Esophagus (tissue), 2 donors: ENCODE measurements around the gene ERCC3. TPM values are rescaled to one million over a fixed set of nuclear protein-coding genes. Genes with fewer than 3 reads are reported as not detected.

Source experiments
- H3K27ac ChIP-seq, 2 donors: one replicate each; pipeline ENCODE4 v1.5.1; 2013; ENCODE audit warnings: low read depth in 2 of 2, mild to moderate bottlenecking in 2 of 2, inconsistent platforms in 1 of 2, low read length in 1 of 2, moderate library complexity in 1 of 2
- H3K27me3 ChIP-seq, 2 donors: one replicate each; pipeline ENCODE4 v1.6.1; 2013; ENCODE audit warnings: low read length in 2 of 2, control low read depth in 1 of 2, mild to moderate bottlenecking in 1 of 2; ENCODE audit not compliant: insufficient read depth in 2 of 2, control insufficient read depth in 1 of 2
- H3K36me3 ChIP-seq, 2 donors: one replicate each; pipeline ENCODE4 v1.6.1; 2013; ENCODE audit warnings: low read length in 1 of 2; ENCODE audit not compliant: control insufficient read depth in 2 of 2, insufficient read depth in 2 of 2
- H3K4me1 ChIP-seq, 2 donors: one replicate each; pipeline ENCODE4 v1.6.1; 2013; ENCODE audit warnings: low read length in 1 of 2; ENCODE audit not compliant: control insufficient read depth in 2 of 2, insufficient read depth in 2 of 2
- H3K4me3 ChIP-seq, 2 donors: one replicate each; pipeline ENCODE4 v1.5.1; 2013; ENCODE audit warnings: low read length in 2 of 2, mild to moderate bottlenecking in 2 of 2, low read depth in 1 of 2, moderate library complexity in 1 of 2
- H3K9me3 ChIP-seq, 2 donors: one replicate each; pipeline ENCODE4 v1.6.1; 2013; ENCODE audit warnings: mild to moderate bottlenecking in 2 of 2, low read depth in 1 of 2, low read length in 1 of 2, moderate library complexity in 1 of 2; ENCODE audit not compliant: control insufficient read depth in 2 of 2, insufficient read depth in 1 of 2
- WGBS, 2 donors: extraction: QIAGEN DNeasy Blood & Tissue Kit; methylation state at CpG; one replicate each; pipeline ENCODE4 v1.1.7; 2013; 5-methylcytosine and 5-hydroxymethylcytosine counted together
- polyA plus RNA-seq, 2 donors: library from polyadenylated mRNA; stranded (reverse); fragments of 200-250 nt; gene quantifications; one replicate each; pipeline ENCODE4 v1.2.3, GENCODE V29; 2013
- donor health status: healthy with polysubstance abuse.
- donor health status: Bipolar disorder and iron deficiency.

Gene ERCC3
- polyA plus RNA-seq, 2 donors = 13.2 to 21.6 TPM

DNA sequence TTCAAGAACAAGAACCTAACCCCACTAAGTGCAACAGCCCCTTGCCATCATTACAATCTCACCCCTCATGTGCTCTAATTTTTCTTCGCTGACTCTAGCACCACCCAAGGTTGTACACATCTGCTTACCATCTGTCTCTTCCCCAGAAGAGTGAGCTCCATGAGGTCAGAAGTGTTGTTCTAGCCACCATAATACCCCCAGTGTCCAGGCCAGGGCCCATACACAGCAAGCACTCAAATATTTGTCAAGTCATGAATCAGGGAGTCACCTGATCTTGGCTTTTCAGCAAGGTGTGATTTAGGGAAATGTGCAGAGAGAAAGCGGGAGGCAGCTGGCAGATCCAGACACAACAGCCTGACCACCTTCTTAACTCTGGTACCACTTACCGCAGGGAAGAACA is 5.7 kb downstream of the ERCC3 start:
- Histone ChIP-seq H3K4me1 (peaks cover 2 to 6% of the 10 kb centered on the region in 2 donors), H3K9me3 (peaks cover 0 to 7% of the 10 kb centered on the region in 2 donors), H3K27ac (no peak overlapping the region), H3K36me3 (peaks cover 28 to 50% of the 10 kb centered on the region in 2 donors), H3K27me3 (no peaks in the 10 kb centered on the region), H3K4me3 (no peak overlapping the region)
- 90 to 97% methylated on average over 3 of the region's 3 CpGs for WGBS, 2 donors

GRCh38 chr2:127283275-127283674 is 10.7 kb downstream of the ERCC3 start:
- Histone ChIP-seq H3K27ac (no peak overlapping the region), H3K4me1 (no peaks in the 10 kb centered on the region), H3K4me3 (no peak overlapping the region), H3K27me3 (no peaks in the 10 kb centered on the region), H3K36me3 (peaks cover 12 to 37% of the 10 kb centered on the region in 2 donors), H3K9me3 (peaks cover 0 to 7% of the 10 kb centered on the region in 2 donors)
- WGBS, 2 donors = 96 to 98% methylated on average over 2 of the region's 2 CpGs

- Histone ChIP-seq H3K4me1 (no peaks in the 10 kb centered on the region), H3K9me3 (peaks cover 0 to 4% of the 10 kb centered on the region in 2 donors), H3K27ac (no peak overlapping the region), H3K4me3 (no peak overlapping the region), H3K27me3 (no peaks in the 10 kb centered on the region), H3K36me3 (peaks cover 13 to 32% of the 10 kb centered on the region in 2 donors)
- WGBS, 2 donors = 91 to 92% methylated on average over 2 of the region's 2 CpGs
Observed at GRCh38 chr2:127280693-127281092, 13.3 kb downstream of the ERCC3 start.

DNA sequence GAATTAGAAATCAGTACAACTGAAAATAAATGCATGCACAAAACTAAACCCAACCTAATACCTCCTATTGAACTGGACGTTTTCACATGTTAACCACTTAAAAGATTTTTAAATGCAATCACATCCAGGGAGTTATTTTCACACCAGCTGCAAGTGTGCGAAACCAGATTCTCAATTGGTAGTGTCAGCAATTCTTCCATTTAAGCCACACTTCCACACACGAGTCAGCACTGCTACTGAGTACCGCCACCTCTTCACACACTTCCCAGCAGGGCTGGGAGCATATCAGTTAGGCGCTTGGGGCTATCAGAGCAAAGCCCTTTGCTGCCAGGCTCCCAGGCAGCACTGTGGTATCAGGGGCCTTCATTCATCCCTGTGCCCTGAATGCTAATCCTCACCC is 14.2 kb downstream of the ERCC3 start:
- H3K4me3 ChIP-seq = no peak overlapping the region
- no peak overlapping the region for H3K27ac ChIP-seq
- 83 to 85% methylated on average over 5 of the region's 5 CpGs for WGBS, 2 donors
- H3K27me3 ChIP-seq = no peaks in the 10 kb centered on the region
- peaks cover 17 to 34% of the 10 kb centered on the region in 2 donors for H3K36me3 ChIP-seq
- H3K9me3 ChIP-seq = peaks cover 0 to 4% of the 10 kb centered on the region in 2 donors
- no peaks in the 10 kb centered on the region for H3K4me1 ChIP-seq

DNA sequence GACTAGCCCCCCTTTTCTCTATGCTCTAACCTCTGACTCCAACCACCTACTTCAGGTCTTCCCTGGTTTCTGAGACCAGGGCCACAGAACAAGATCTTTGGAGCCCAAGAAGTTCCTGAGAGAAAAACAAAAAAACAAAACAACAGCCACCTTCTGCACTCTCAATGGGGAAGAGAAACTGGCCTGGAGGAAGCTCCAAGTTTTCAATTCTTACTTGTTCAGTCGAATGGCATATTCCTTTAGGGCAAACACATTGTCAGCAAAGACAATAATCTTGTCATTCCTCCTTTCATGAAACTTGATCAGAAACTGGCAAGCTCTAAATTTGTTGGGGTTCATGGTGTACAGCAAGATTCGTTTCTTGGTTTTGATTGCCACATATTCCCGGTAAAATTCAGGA is 15.0 kb downstream of the ERCC3 start:
- WGBS, 2 donors = 52 to 71% methylated on average over 3 of the region's 3 CpGs
- Histone ChIP-seq H3K27me3 (no peaks in the 10 kb centered on the region), H3K4me1 (no peaks in the 10 kb centered on the region), H3K36me3 (peaks cover 18 to 30% of the 10 kb centered on the region in 2 donors), H3K4me3 (no peak overlapping the region), H3K27ac (no peak overlapping the region), H3K9me3 (no peaks in the 10 kb centered on the region)

DNA sequence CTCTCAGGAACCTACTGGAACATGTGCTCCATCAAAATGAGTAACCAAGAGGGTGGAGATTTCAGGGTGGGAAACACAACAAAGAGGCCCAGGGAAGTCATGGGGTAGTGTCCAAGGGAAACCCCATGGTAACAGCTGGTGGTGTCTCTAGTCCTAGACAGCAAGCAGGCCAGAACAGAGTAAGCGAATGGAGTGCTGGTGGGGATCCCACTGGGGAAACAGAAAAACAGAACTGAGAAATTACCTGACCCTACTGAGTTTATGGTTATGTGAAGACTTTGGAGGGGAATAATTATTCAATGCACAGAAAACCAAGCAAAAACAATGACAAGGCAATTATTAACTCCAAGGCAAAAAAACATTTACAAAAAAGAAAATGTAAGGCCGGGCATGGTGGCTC is 16.9 kb downstream of the ERCC3 start:
- no peaks in the 10 kb centered on the region for H3K9me3 ChIP-seq
- no peaks in the 10 kb centered on the region for H3K4me1 ChIP-seq
- H3K36me3 ChIP-seq = peaks cover 23 to 24% of the 10 kb centered on the region in 2 donors
- no peak overlapping the region for H3K27ac ChIP-seq
- H3K4me3 ChIP-seq = no peak overlapping the region
- WGBS, 2 donors = 94 to 97% methylated on average over 2 of the region's 2 CpGs
- no peaks in the 10 kb centered on the region for H3K27me3 ChIP-seq

- H3K4me1 ChIP-seq = no peaks in the 10 kb centered on the region
- H3K4me3 ChIP-seq = no peak overlapping the region
- H3K27me3 ChIP-seq = no peaks in the 10 kb centered on the region
- H3K9me3 ChIP-seq = no peaks in the 10 kb centered on the region
- H3K27ac ChIP-seq = no peak overlapping the region
- H3K36me3 ChIP-seq = peaks cover 24 to 33% of the 10 kb centered on the region in 2 donors
- 86 to 90% methylated on average over 9 of the region's 9 CpGs for WGBS, 2 donors
Observed at GRCh38 chr2:127275789-127276188, 18.2 kb downstream of the ERCC3 start.

- H3K4me3 ChIP-seq = no peak overlapping the region
- H3K36me3 ChIP-seq = peaks cover 27 to 36% of the 10 kb centered on the region in 2 donors
- H3K27ac ChIP-seq = no peak overlapping the region
- H3K27me3 ChIP-seq = no peaks in the 10 kb centered on the region
- H3K9me3 ChIP-seq = no peaks in the 10 kb centered on the region
- no peaks in the 10 kb centered on the region for H3K4me1 ChIP-seq
- WGBS, 2 donors = 93 to 96% methylated on average over 3 of the region's 3 CpGs
Observed at GRCh38 chr2:127275356-127275755, 18.6 kb downstream of the ERCC3 start.

DNA sequence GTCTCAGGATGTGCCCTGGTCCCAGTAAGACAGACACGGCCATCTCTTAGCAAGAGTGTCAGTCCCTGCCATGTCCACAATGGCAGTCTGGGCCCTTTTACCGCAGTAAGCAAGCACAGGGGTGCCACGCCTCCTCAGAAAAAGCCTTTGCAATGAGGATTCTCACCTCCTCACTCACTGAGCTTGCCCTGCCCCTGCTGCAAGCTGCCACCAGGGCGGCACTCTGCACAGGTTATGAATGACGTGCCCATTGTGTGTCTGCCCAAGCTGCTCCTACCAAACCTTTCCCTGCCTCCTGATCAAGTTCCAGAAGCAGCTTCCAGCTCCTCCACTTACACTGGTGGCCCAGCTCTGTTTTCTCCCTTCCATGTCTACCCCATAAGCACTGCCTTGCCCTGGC is 23.3 kb downstream of the ERCC3 start:
- WGBS, 2 donors = 96 to 100% methylated on average over 5 of the region's 5 CpGs
- Histone ChIP-seq H3K27me3 (no peaks in the 10 kb centered on the region), H3K9me3 (no peaks in the 10 kb centered on the region), H3K27ac (no peak overlapping the region), H3K36me3 (peaks cover 21 to 28% of the 10 kb centered on the region in 2 donors), H3K4me1 (no peaks in the 10 kb centered on the region), H3K4me3 (no peak overlapping the region)

GRCh38 chr2:127261804-127262406 is 32.0 kb downstream of the ERCC3 start:
- WGBS, 2 donors = 84 to 85% methylated on average over 8 of the region's 8 CpGs
- Histone ChIP-seq H3K27ac (no peak overlapping the region), H3K36me3 (peaks cover 15 to 17% of the 10 kb centered on the region in 2 donors), H3K9me3 (no peaks in the 10 kb centered on the region), H3K4me1 (no peaks in the 10 kb centered on the region), H3K27me3 (no peaks in the 10 kb centered on the region), H3K4me3 (no peak overlapping the region)
